Measurements from ENCODE around the gene HK1. TPM values are rescaled to one million over a fixed set of nuclear protein-coding genes. Genes with fewer than 3 reads are reported as not detected.

Gene HK1
- total RNA-seq, 1 donor from 2014 or later: 162 TPM

DNA sequence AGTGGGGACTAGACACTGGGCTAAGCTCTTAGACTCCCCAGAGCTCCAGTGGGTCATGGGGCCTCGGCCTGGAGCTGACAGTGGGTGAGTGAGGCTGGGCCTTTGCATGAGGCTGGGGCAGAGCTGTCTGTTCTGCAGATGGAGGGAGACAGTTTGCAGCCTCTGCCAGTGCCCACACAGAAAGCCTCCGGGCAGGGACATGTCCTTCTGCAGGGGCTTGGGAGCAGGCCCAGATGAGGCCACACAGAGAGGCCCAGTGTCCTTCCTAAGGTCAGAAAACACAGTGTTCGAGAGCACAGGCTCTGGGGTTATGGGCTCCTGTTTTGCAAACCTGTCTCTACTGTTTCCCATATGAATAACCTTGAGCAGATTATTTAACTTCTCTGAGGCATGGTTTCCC lies 25.1 kb upstream of the HK1 start:
- Mint-ChIP-seq H3K4me1 (ENCODE audit: unreplicated experiment) (peaks cover 6% of the 10 kb centered on the region), H3K36me3 (ENCODE audit: low read depth, unreplicated experiment) (no peaks in the 10 kb centered on the region), H3K4me3 (ENCODE audit: unreplicated experiment) (no peak overlapping the region), H3K27me3 (ENCODE audit: unreplicated experiment) (peaks cover 4% of the 10 kb centered on the region), H3K27ac (ENCODE audit: unreplicated experiment) (no peak overlapping the region), H3K9me3 (ENCODE audit: unreplicated experiment) (no peaks in the 10 kb centered on the region)
- no peak for DNase-seq (ENCODE audit: low spot score)
- TF ChIP-seq, protein P1, sequence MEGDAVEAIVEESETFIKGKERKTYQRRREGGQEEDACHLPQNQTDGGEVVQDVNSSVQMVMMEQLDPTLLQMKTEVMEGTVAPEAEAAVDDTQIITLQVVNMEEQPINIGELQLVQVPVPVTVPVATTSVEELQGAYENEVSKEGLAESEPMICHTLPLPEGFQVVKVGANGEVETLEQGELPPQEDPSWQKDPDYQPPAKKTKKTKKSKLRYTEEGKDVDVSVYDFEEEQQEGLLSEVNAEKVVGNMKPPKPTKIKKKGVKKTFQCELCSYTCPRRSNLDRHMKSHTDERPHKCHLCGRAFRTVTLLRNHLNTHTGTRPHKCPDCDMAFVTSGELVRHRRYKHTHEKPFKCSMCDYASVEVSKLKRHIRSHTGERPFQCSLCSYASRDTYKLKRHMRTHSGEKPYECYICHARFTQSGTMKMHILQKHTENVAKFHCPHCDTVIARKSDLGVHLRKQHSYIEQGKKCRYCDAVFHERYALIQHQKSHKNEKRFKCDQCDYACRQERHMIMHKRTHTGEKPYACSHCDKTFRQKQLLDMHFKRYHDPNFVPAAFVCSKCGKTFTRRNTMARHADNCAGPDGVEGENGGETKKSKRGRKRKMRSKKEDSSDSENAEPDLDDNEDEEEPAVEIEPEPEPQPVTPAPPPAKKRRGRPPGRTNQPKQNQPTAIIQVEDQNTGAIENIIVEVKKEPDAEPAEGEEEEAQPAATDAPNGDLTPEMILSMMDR (IDR thresholded peaks at IDR 0.05; ENCODE audit: unreplicated experiment): no peak

DNA sequence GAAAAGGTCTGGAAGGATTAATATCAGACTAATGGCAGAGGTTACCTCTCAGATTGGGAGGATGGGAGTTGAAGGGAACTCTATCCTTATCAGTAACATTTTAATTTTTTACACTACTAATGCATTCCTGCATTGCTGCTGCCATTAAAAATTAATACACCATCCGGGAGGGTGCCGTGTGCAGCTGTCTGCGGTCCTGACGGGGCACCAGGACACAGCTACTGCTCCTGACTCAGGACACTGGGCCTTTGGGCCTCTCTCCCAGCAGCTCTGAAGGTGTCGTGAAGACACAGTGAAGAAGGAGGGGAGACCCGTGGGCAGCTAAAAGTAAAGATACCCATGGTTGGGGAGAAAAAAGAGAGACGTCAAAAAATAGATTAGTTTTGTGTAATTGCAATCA lies 23.4 kb upstream of the HK1 start:
- Mint-ChIP-seq H3K9me3 (ENCODE audit: unreplicated experiment) (no peaks in the 10 kb centered on the region), H3K27ac (ENCODE audit: unreplicated experiment) (no peak overlapping the region), H3K27me3 (ENCODE audit: unreplicated experiment) (peaks cover 9% of the 10 kb centered on the region), H3K4me1 (ENCODE audit: unreplicated experiment) (peaks cover 4% of the 10 kb centered on the region), H3K36me3 (ENCODE audit: low read depth, unreplicated experiment) (peaks cover 4% of the 10 kb centered on the region), H3K4me3 (ENCODE audit: unreplicated experiment) (no peak overlapping the region)
- TF ChIP-seq, protein P1 (IDR thresholded peaks at IDR 0.05; ENCODE audit: unreplicated experiment): no peak
- DNase-seq (ENCODE audit: low spot score): no peak

DNA sequence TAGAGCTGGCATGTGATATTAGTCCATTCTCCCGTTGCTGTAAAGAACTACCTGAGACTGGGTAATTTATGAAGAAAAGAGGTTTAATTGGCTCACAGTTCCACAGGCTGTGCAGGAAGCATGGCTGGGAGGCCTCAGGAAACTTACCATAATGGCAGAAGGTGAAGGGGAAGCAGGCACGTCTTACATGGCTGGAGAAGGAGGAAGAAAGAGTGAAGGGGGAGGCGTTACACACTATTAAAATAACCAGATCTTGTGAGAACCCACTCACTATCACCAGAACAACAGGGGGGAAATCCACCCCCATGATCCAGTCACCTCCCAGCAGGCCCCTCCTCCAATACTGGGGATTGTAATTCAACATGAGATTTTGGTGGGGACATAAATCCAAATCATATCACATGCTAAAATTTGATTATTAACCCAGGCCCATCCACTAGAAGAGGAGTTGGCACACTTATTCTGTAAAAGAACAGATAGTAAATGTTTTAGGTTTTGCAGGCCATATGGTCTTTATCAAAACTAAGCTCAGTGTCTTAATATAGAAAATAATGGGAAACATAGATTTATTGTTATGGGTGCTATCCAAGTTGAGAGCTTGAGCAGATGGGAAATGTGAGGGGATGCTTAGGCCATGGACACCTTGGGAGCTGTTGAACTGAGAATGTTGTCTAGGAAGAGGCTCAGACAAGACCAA lies 18.6 kb upstream of the HK1 start:
- Mint-ChIP-seq H3K4me1 (ENCODE audit: unreplicated experiment) (peaks cover 15% of the 10 kb centered on the region), H3K4me3 (ENCODE audit: unreplicated experiment) (no peak overlapping the region), H3K27me3 (ENCODE audit: unreplicated experiment) (peaks cover 9% of the 10 kb centered on the region), H3K9me3 (ENCODE audit: unreplicated experiment) (no peaks in the 10 kb centered on the region), H3K36me3 (ENCODE audit: low read depth, unreplicated experiment) (peaks cover 4% of the 10 kb centered on the region), H3K27ac (ENCODE audit: unreplicated experiment) (no peak overlapping the region)
- TF ChIP-seq, protein P1 (IDR thresholded peaks at IDR 0.05; ENCODE audit: unreplicated experiment): no peak
- DNase-seq (ENCODE audit: low spot score): no peak

DNA sequence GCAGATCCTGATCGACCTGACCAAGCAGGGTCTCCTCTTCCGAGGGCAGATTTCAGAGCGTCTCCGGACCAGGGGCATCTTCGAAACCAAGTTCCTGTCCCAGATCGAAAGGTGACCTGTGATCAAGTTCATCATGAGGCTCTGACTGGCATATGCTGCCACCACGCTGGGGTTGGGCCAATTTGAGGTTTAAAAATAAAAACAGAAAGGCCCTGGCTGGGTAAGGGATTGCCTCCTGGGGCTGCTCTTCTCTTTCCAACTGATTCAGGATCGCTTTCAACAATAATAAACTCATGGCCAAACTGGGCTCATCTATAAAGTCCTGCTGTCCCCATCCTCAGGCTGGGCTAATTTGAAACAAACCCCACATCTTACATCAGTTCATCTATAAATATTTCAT lies 17.1 kb upstream of the HK1 start:
- Mint-ChIP-seq H3K4me3 (ENCODE audit: unreplicated experiment) (no peak overlapping the region), H3K36me3 (ENCODE audit: low read depth, unreplicated experiment) (peaks cover 4% of the 10 kb centered on the region), H3K27me3 (ENCODE audit: unreplicated experiment) (peaks cover 10% of the 10 kb centered on the region), H3K27ac (ENCODE audit: unreplicated experiment) (no peak overlapping the region), H3K9me3 (ENCODE audit: unreplicated experiment) (no peaks in the 10 kb centered on the region), H3K4me1 (ENCODE audit: unreplicated experiment) (peaks cover 15% of the 10 kb centered on the region)
- no peak for DNase-seq (ENCODE audit: low spot score)
- TF ChIP-seq, protein P1 (IDR thresholded peaks at IDR 0.05; ENCODE audit: unreplicated experiment): no peak

DNA sequence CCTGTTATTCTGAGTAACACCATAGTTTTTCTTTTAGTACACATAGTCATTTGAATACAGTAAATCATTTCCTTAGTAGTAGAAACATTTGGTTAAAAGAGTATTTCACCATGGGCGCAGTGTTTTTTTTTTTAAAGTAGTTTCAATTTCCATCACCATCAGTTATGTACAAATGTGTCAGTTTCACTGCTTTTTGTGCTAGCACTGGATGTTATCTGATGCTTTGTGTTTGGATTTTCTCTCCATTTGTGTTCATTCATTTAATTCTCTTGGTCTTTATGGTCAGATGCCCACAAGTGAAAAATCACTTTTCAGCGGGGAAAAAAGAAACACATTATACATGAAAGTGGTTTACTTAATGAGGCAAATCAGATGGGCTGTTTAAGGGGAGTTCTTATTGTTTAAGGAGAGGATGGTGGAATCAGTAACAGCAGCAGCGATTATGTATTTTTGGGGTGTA lies 16.0 kb upstream of the HK1 start:
- no peaks in the 10 kb centered on the region for H3K9me3 Mint-ChIP-seq (ENCODE audit: unreplicated experiment)
- H3K27ac Mint-ChIP-seq (ENCODE audit: unreplicated experiment): no peak overlapping the region
- peaks cover 15% of the 10 kb centered on the region for H3K4me1 Mint-ChIP-seq (ENCODE audit: unreplicated experiment)

More for the DNA sequence above, 16.0 kb upstream of the HK1 start:
- H3K36me3 Mint-ChIP-seq (ENCODE audit: low read depth, unreplicated experiment): peaks cover 4% of the 10 kb centered on the region
- no peak for DNase-seq (ENCODE audit: low spot score)
- TF ChIP-seq, protein P1 (IDR thresholded peaks at IDR 0.05; ENCODE audit: unreplicated experiment): no peak
- H3K27me3 Mint-ChIP-seq (ENCODE audit: unreplicated experiment): peaks cover 10% of the 10 kb centered on the region
- no peak overlapping the region for H3K4me3 Mint-ChIP-seq (ENCODE audit: unreplicated experiment)

All from endothelial cell (in vitro differentiated cells).